OCI-LY1 (cell line): ENCODE results near the gene ATXN7L1.
"Not testable (repeated sequence)": the region's sequence is repeated elsewhere in the genome, so short reads cannot be mapped to it uniquely, and the experiment has no call there.

Experiments
- CTCF ChIP-seq: fragments of 200-600 bp; sonication (generic), shearing (Covaris generic); IDR thresholded peaks from 2 replicates; pipeline ENCODE4 v1.5.1; 2017; ENCODE audit warnings: mild to moderate bottlenecking, antibody characterized with exemption, low read length, moderate library complexity, mixed read lengths
- EZH2 ChIP-seq: fragments of 200-600 bp; sonication (generic), shearing (Covaris generic); IDR thresholded peaks from 2 replicates; pipeline ENCODE4 v1.8.0; 2017; ENCODE audit warnings: borderline replicate concordance, mixed run types, mild to moderate bottlenecking, antibody characterized with exemption, low read length, moderate library complexity, mixed read lengths

DNA sequence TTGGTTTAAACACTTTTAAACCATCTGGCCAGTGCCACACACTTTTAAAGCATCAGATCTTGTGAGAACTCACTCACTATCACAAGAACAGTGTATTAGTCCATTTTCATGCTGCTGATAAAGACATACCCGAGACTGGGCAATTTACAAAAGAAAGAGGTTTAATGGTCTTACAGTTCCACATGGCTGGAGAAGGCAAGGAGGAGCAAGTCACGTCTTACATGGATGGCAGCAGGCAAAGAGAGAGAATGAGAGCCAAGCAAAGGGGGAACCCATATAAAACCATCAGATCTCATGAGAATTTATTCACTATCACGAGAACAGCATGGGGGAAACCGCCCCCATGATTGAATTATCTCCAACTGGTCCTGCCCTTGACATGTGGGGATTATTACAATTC is 165.7 kb downstream of the ATXN7L1 start:
- not testable (repeated sequence) for TF ChIP-seq CTCF, EZH2
